Esophagus (tissue), 2 donors: ENCODE measurements around the gene RABGGTA. TPM values are rescaled to one million over a fixed set of nuclear protein-coding genes. Genes with fewer than 3 reads are reported as not detected.

Experiments
- H3K27ac ChIP-seq, 2 donors: one replicate each; pipeline ENCODE4 v1.5.1; 2013; ENCODE audit warnings: low read depth in 2 of 2, mild to moderate bottlenecking in 2 of 2, inconsistent platforms in 1 of 2, low read length in 1 of 2, moderate library complexity in 1 of 2
- H3K27me3 ChIP-seq, 2 donors: one replicate each; pipeline ENCODE4 v1.6.1; 2013; ENCODE audit warnings: low read length in 2 of 2, control low read depth in 1 of 2, mild to moderate bottlenecking in 1 of 2; ENCODE audit not compliant: insufficient read depth in 2 of 2, control insufficient read depth in 1 of 2
- H3K36me3 ChIP-seq, 2 donors: one replicate each; pipeline ENCODE4 v1.6.1; 2013; ENCODE audit warnings: low read length in 1 of 2; ENCODE audit not compliant: control insufficient read depth in 2 of 2, insufficient read depth in 2 of 2
- H3K4me1 ChIP-seq, 2 donors: one replicate each; pipeline ENCODE4 v1.6.1; 2013; ENCODE audit warnings: low read length in 1 of 2; ENCODE audit not compliant: control insufficient read depth in 2 of 2, insufficient read depth in 2 of 2
- H3K4me3 ChIP-seq, 2 donors: one replicate each; pipeline ENCODE4 v1.5.1; 2013; ENCODE audit warnings: low read length in 2 of 2, mild to moderate bottlenecking in 2 of 2, low read depth in 1 of 2, moderate library complexity in 1 of 2
- H3K9me3 ChIP-seq, 2 donors: one replicate each; pipeline ENCODE4 v1.6.1; 2013; ENCODE audit warnings: mild to moderate bottlenecking in 2 of 2, low read depth in 1 of 2, low read length in 1 of 2, moderate library complexity in 1 of 2; ENCODE audit not compliant: control insufficient read depth in 2 of 2, insufficient read depth in 1 of 2
- WGBS, 2 donors: extraction: QIAGEN DNeasy Blood & Tissue Kit; methylation state at CpG; one replicate each; pipeline ENCODE4 v1.1.7; 2013; 5-methylcytosine and 5-hydroxymethylcytosine counted together
- polyA plus RNA-seq, 2 donors: library from polyadenylated mRNA; stranded (reverse); fragments of 200-250 nt; gene quantifications; one replicate each; pipeline ENCODE4 v1.2.3, GENCODE V29; 2013
- donor health status: healthy with polysubstance abuse.
- donor health status: Bipolar disorder and iron deficiency.

The RABGGTA gene
- polyA plus RNA-seq, 2 donors: 117 to 135 TPM

DNA sequence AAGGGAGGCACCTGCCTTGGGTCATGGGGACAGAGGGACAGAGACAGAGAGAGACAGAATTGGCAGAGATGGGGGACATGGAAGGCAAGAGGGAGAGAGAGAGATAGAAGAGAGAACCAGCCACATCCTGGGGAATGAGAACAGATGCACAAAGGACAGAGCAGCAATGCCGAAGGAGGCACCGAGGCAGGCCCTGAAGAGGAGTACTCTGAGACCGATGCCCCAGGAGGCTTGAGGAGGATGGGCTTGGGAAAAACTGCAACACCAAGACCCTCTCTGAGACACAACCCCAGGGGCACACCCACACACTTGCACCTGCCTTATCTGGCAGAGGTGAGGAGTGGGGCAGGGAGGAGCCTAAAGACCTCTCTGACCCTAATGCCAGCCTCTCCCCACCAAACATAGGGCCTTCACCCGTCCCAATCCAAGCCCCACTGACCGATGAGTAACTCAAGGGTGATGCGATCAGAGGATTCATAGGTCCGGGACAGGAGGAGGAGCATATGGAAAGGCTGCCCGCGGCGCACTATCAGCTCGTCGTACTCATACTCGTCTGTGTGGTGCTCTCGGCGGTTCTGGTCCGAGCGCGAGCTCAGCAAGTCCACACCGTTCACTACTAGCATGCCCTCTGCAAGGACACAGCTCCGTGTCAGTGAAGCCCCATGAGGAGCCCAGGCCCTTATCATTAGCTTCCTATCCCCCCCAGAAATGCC is 10.0 kb downstream of the RABGGTA start:
- Histone ChIP-seq H3K4me1 (peaks cover 2 to 34% of the 10 kb centered on the region in 2 donors), H3K36me3 (peaks cover 4 to 41% of the 10 kb centered on the region in 2 donors), H3K27ac (peak overlapping the region; percentile 94 to 95)

DNA sequence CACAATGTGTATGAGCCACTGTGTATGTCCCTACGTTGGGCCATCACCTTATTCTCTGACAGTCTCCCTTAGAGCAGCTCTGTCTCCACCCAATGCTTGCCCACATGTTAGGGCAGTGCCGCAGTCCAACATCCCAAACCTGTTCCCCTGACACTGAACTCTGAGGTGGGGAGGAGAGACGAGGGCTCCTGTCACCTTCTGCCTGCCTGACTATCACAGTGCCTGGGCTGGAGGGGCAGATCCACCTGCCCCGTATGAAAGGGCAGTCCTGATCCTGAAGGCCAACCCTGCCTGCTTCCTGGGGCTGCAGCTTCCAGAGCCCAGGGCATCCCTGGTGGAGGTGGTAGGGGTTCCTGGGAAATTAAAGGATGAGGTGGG is 10.6 kb downstream of the RABGGTA start:
- H3K36me3 ChIP-seq: peaks cover 0 to 42% of the 10 kb centered on the region in 2 donors
- H3K4me1 ChIP-seq: peaks cover 2 to 30% of the 10 kb centered on the region in 2 donors
- no peaks in the 10 kb centered on the region for H3K27me3 ChIP-seq
- H3K9me3 ChIP-seq: no peaks in the 10 kb centered on the region
- peak overlapping the region; percentile 94 to 95 for H3K27ac ChIP-seq
- H3K4me3 ChIP-seq: peak overlapping the region; percentile 53 to 62
- WGBS, 2 donors: 57 to 73% methylated on average over 4 of the region's 4 CpGs

More for the DNA sequence above, 10.0 kb downstream of the RABGGTA start:
- Histone ChIP-seq H3K27me3 (no peaks in the 10 kb centered on the region), H3K9me3 (no peaks in the 10 kb centered on the region), H3K4me3 (peak overlapping the region; percentile 53 to 62)
- whole genome bisulfite sequencing, 2 donors: 86 to 90% methylated on average over 20 of the region's 20 CpGs

DNA sequence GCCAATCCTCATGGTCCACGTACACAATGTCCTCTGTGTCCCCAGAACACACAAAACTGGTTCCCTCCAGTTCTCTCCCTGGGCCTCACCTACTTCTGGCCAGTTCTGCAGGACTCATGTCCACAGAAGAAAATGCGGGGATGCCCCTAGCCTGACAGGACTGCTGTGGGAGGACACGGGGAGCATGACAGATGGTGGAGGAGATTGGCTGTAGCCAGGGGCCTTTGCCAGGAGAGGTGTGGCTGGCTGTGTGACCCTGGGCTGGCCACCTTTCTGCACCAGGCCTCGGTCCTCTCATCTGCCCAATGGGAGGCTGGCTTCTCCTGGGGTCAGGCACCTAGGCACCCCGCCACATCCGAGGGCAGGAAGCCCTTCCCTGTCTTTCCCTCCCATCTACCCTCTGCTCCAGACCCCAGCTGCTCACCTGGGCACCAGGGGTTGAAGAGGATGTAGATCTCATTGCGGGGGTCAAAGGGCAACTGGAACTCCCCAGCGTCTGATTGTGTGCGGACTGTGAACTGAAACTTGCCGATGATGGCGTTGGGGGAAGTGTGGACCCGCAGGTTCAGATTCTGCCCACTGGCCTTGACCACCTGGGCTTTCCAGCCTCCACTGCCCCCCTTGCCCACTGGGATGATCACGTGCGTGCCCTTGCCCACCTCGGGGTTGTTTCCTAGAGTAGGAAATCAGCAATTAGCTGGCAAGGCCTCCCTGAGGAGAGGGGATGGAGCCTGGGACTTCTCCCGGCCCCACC is 11.2 kb downstream of the RABGGTA start:
- H3K36me3 ChIP-seq: peaks cover 0 to 43% of the 10 kb centered on the region in 2 donors
- no peaks in the 10 kb centered on the region for H3K9me3 ChIP-seq
- 77 to 82% methylated on average over 16 of the region's 16 CpGs for WGBS, 2 donors
- peak overlapping the region; percentile 94 to 95 for H3K27ac ChIP-seq
- H3K4me3 ChIP-seq: peak overlapping the region; percentile 53 to 62
- peaks cover 2 to 26% of the 10 kb centered on the region in 2 donors for H3K4me1 ChIP-seq
- H3K27me3 ChIP-seq: no peaks in the 10 kb centered on the region

GRCh38 chr14:24259282-24260025 is 11.9 kb downstream of the RABGGTA start:
- Histone ChIP-seq H3K4me3 (peak overlapping the region; percentile 53 to 62), H3K27me3 (no peaks in the 10 kb centered on the region), H3K4me1 (peaks cover 2 to 24% of the 10 kb centered on the region in 2 donors), H3K27ac (peak overlapping the region; percentile 94 to 95), H3K36me3 (peaks cover 3 to 51% of the 10 kb centered on the region in 2 donors), H3K9me3 (no peaks in the 10 kb centered on the region)
- WGBS, 2 donors: 65 to 70% methylated on average over 15 to 16 of the region's 16 CpGs

DNA sequence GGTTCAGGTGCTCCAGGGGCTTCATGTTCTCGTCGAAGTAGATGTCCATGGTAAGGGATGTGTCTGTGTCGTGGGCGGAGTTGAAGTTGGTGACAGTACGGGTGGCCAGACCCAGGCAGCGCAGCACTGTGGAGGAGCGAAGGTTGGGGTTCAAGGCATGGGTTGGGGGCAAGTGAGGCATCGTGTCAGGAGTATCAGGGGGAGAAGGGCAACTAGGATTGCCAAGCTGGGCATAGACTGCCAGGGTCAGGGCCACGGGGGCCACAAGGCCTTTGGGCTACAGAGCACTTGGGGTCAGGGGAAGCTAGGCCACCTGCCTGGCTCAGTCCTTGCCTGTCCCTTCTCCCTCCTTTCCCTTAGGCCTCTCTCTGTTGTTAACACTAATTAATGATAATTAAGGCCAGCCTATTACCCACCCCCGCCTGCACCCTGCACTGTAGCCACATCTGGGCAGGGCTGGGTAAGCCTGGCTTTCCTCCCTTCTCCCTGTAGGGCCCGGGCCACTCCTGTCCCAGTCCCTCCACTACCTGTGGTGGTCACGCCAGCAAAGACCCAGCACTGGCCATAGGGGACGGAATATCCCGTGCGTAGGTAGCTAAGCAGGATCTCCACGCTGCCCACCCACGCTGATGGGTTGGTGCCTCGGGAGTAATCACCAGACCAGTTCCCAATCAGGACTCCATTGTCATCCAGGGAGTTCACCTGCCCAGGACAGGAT is 12.7 kb downstream of the RABGGTA start:
- H3K27me3 ChIP-seq: no peaks in the 10 kb centered on the region
- peaks cover 2 to 24% of the 10 kb centered on the region in 2 donors for H3K4me1 ChIP-seq
- WGBS, 2 donors: 78 to 79% methylated on average over 18 of the region's 18 CpGs
- peaks cover 3 to 56% of the 10 kb centered on the region in 2 donors for H3K36me3 ChIP-seq
- peak overlapping the region; percentile 72 to 94 for H3K27ac ChIP-seq
- H3K9me3 ChIP-seq: no peaks in the 10 kb centered on the region
- peak overlapping the region; percentile 53 to 62 for H3K4me3 ChIP-seq

- no peaks in the 10 kb centered on the region for H3K9me3 ChIP-seq
- H3K4me1 ChIP-seq: peaks cover 2 to 20% of the 10 kb centered on the region in 2 donors
- peak overlapping the region; percentile 53 to 62 for H3K4me3 ChIP-seq
- H3K27ac ChIP-seq: peak overlapping the region in 1 of 2 donors; percentile 94
- WGBS, 2 donors: 87% methylated on average over 9 of the region's 9 CpGs
- H3K36me3 ChIP-seq: peaks cover 3 to 57% of the 10 kb centered on the region in 2 donors
- H3K27me3 ChIP-seq: no peaks in the 10 kb centered on the region
Observed at GRCh38 chr14:24258119-24258518, 13.3 kb downstream of the RABGGTA start.

GRCh38 chr14:24256960-24257359 is 14.4 kb downstream of the RABGGTA start:
- H3K27ac ChIP-seq: peak overlapping the region in 1 of 2 donors; percentile 34
- H3K36me3 ChIP-seq: peaks cover 3 to 66% of the 10 kb centered on the region in 2 donors
- peaks cover 2 to 22% of the 10 kb centered on the region in 2 donors for H3K4me1 ChIP-seq
- H3K9me3 ChIP-seq: no peaks in the 10 kb centered on the region
- 81 to 85% methylated on average over 4 of the region's 4 CpGs for WGBS, 2 donors
- no peaks in the 10 kb centered on the region for H3K27me3 ChIP-seq
- H3K4me3 ChIP-seq: peak overlapping the region in 1 of 2 donors; percentile 2

DNA sequence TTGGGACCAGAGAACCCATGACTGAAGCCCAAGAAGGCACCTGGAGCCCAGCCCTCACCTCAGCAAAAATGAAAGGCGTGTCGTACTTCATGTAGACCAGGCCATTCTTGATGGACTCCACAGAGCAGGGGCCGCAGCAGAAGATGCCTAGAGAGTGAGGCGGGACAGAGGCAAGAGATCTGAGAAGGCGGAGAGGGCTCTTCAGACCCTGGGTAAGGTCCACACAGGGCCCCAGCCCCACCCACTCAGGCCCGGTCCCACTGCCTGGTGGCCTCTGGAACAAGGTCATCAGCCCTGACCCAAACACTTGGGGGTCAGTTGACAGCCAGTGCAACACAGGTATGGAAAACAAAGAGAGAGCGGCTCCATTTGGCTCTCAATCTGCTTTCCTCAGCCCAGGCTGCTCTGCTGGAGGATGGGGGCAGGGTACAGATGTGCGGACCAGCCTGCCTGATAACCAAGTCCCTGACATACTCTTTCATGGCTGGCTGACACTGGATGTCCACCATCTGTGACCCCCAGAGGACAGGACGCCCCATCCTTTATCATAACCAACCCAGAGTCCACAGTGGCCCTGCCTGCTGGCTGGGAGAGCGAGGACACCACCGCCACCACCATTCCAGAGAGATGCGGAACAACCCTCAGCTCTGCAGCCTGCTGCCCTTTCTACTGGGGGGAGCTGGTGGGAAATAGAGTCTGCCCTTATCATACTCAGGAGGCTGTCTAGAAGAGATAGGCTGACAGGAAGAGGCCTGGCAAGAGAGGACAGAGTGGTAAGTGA is 15.3 kb downstream of the RABGGTA start:
- no peak overlapping the region for H3K4me3 ChIP-seq
- H3K9me3 ChIP-seq: no peaks in the 10 kb centered on the region
- peaks cover 2 to 22% of the 10 kb centered on the region in 2 donors for H3K4me1 ChIP-seq
- 92 to 96% methylated on average over 12 of the region's 12 CpGs for WGBS, 2 donors
- peaks cover 3 to 68% of the 10 kb centered on the region in 2 donors for H3K36me3 ChIP-seq
- no peaks in the 10 kb centered on the region for H3K27me3 ChIP-seq
- no peak overlapping the region for H3K27ac ChIP-seq
